Retinal pigment epithelial cell (primary cell): ENCODE data around the gene TAAR6.
"Not testable (repeated sequence)": the region's sequence is repeated elsewhere in the genome, so short reads cannot be mapped to it uniquely, and the experiment has no call there.

ENCODE experiments used
- DNase-seq: peaks from one replicate; pipeline ENCODE4 v3.0.0-alpha.2; 2010; ENCODE audit warnings: low read depth
- H3K4me3 ChIP-seq: 2 replicates; pipeline ENCODE4 v1.5.1; 2011; ENCODE audit warnings: mild to moderate bottlenecking, low read length, control low read depth, moderate library complexity
- TF ChIP-seq, protein P1 (sequence below): conservative IDR thresholded peaks from 2 replicates; pipeline ENCODE4 v1.5.1; 2011; ENCODE audit warnings: low read depth, low read length, control low read depth, inconsistent platforms

Gene TAAR6

DNA sequence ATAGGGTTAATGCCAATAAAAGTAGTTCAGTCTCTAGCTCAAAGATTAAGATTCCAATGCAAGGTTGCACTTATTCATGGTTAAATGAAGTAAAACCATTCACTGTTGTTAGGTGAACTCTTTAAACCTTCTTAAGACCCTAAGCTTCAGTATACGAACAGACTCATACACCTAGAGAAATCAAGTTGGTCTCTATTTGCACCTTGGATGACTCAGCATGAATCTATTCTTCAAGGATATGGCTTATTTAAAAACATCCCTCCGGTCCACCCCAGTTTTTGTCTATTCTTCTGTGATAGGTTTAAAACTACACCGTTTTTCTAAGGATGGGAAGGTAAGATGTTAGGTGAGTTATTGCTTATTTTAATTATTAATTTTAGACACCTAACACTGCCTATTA is 33.0 kb upstream of the TAAR6 start:
- TF ChIP-seq, protein P1, sequence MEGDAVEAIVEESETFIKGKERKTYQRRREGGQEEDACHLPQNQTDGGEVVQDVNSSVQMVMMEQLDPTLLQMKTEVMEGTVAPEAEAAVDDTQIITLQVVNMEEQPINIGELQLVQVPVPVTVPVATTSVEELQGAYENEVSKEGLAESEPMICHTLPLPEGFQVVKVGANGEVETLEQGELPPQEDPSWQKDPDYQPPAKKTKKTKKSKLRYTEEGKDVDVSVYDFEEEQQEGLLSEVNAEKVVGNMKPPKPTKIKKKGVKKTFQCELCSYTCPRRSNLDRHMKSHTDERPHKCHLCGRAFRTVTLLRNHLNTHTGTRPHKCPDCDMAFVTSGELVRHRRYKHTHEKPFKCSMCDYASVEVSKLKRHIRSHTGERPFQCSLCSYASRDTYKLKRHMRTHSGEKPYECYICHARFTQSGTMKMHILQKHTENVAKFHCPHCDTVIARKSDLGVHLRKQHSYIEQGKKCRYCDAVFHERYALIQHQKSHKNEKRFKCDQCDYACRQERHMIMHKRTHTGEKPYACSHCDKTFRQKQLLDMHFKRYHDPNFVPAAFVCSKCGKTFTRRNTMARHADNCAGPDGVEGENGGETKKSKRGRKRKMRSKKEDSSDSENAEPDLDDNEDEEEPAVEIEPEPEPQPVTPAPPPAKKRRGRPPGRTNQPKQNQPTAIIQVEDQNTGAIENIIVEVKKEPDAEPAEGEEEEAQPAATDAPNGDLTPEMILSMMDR: no peak
- DNase-seq: no peak
- no peak overlapping the region for H3K4me3 ChIP-seq

DNA sequence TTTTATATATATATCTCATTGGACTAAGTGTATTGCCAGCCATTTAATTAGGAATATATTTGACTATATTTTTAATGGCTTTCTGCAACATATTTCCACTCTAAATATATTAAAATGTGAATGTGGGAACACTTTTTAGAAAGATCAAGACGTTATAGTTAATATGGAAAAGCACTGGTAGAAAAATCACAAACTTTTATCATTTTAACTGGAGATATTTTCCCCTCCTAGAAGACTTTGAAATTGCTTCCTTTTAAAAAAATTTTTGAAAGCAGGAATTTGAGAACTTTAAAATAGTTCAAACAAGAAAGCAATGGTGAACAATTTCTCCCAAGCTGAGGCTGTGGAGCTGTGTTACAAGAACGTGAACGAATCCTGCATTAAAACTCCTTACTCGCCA is 32.1 kb upstream of the TAAR6 start, which contains the start of gene TAAR9:
TAAR9 (plus strand) TSS at position 301 of the 400 bp plus-strand sequence; CDS start at position 314, 13 bp downstream.
- no peak within 1 kb of the TSS for H3K4me3 ChIP-seq
- DNase-seq: no peak
- TF ChIP-seq, protein P1: no peak

DNA sequence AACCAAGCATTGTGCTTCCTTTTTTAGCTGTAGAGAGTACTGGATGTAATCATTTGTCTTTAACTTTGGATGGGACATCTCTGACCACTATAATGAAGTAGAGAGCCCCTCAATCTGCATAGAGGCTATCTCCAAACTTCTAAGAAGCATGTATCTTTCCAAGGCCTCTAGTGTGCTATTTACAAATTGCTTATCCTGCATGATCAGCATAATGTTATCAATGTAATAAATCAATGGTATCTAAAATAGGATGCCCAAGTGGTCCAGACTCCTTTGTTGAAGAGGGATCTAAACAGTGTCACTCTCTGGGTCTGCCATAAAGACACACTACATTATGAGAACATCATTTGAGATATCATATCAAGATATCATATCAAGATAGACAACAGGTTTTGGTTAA is 25.3 kb upstream of the TAAR6 start:
- no peak overlapping the region for H3K4me3 ChIP-seq
- TF ChIP-seq, protein P1: no peak
- no peak for DNase-seq

DNA sequence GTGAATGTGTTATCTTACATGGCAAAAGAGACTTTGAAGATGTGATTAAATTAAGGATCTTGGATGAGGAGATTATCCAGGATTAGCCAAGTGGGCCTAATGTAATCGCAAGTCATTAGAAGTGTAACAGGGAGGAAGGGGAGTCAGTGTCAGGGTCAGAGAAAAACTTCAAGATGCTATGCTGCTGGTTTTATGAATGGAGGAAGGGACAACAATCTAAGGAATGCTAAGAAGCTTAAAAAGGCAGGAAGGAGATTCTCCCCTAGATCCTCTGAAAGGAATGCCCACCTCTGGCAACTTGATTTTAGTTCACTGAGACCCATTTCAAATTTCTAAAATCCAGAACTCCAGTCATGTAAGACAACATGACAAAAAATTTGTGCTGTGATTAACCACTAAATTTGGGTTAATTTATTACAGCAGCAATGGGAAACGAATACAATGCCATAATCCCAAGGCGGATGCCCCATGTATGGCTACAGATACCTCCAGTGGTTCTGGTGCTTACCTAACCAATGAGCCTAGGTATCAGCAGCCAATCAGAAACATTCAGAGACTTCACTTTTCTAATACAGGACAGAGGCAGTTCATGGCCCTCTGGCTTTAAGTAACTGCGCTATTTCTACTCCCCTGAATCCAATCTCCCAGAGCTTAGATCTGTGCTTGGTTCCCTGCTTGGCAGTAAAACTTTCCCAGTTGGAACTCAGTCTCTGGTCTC is 21.2 kb upstream of the TAAR6 start:
- no peak for DNase-seq
- TF ChIP-seq, protein P1: no peak
- no peak overlapping the region for H3K4me3 ChIP-seq

- DNase-seq: no peak
- TF ChIP-seq, protein P1: no peak
- H3K4me3 ChIP-seq: no peak overlapping the region
Observed at GRCh38 chr6:132551214-132551613, 18.9 kb upstream of the TAAR6 start.

- DNase-seq: no peak
- TF ChIP-seq, protein P1: no peak
- H3K4me3 ChIP-seq: no peak within 1 kb of the TSS
Observed at GRCh38 chr6:132552372-132552771, 17.8 kb upstream of the TAAR6 start, which contains the start of gene TAAR8. Gene TAAR8, plus strand, starts transcription at chr6:132552672. Its CDS starts 21 bp downstream, at chr6:132552693.

GRCh38 chr6:132560087-132560486 is 10.0 kb upstream of the TAAR6 start:
- not testable (repeated sequence) for H3K4me3 ChIP-seq, DNase-seq
